H1 (cell line): ENCODE data around the gene DNAJC7. TPM values are rescaled to one million over a fixed set of nuclear protein-coding genes. Genes with fewer than 3 reads are reported as not detected.

Experiments
- CTCF ChIA-PET: fragments of 300-600 bp; sonication (Branson Sonifier 250); formaldehyde crosslinking; loops from one replicate; lab custom pipeline; 2021; ENCODE audit not compliant: partially characterized antibody; lab: Charles Lee
- POLR2A ChIA-PET: fragments of 300-600 bp; sonication (Branson Sonifier 250); formaldehyde crosslinking; loops from one replicate; lab custom pipeline; 2021; ENCODE audit warnings: inconsistent platforms; ENCODE audit not compliant: partially characterized antibody; lab: Charles Lee
- DNase-seq, 2 experiments: peaks; one replicate each; pipeline versions ENCODE4 v3.0.0 to v3.0.0-alpha.2; 2010 to 2022; ENCODE audit warnings: low spot score in 2 of 2, low read depth in 1 of 2, mixed read lengths in 1 of 2
- FAIRE-seq: peaks from 2 replicates; lab custom pipeline; 2011; peaks lifted over from hg19 to GRCh38; lab: Jason Lieb, UNC
- H2AFZ ChIP-seq: 2 replicates; pipeline ENCODE4 v1.8.1; 2012; ENCODE audit warnings: low read length, inconsistent platforms
- H2AK5ac ChIP-seq: 2 replicates; pipeline ENCODE4 v1.6.1; 2013; ENCODE audit warnings: low read depth, low read length
- H2BK120ac ChIP-seq: replicated peaks from 2 replicates; pipeline ENCODE3; 2013; ENCODE audit warnings: low read depth, low read length, inconsistent platforms
- H2BK12ac ChIP-seq: 2 replicates; pipeline ENCODE4 v1.6.1; 2013; ENCODE audit warnings: low read depth, low read length
- H2BK15ac ChIP-seq: 2 replicates; pipeline ENCODE4 v1.6.1; 2013; ENCODE audit warnings: low read length
- H2BK20ac ChIP-seq: 2 replicates; pipeline ENCODE4 v1.6.1; 2013; ENCODE audit warnings: low read length
- H2BK5ac ChIP-seq: 2 replicates; pipeline ENCODE4 v1.6.1; 2013; ENCODE audit warnings: low read depth, low read length
- H3K14ac ChIP-seq: 2 replicates; pipeline ENCODE4 v1.6.1; 2013; ENCODE audit warnings: inconsistent platforms; ENCODE audit not compliant: insufficient read length
- H3K18ac ChIP-seq: 2 replicates; pipeline ENCODE4 v1.6.1; 2013; ENCODE audit warnings: low read length; ENCODE audit errors: extremely low read depth
- H3K23ac ChIP-seq: 2 replicates; pipeline ENCODE4 v1.6.1; 2013; ENCODE audit warnings: inconsistent platforms; ENCODE audit not compliant: insufficient read length
- H3K23me2 ChIP-seq: 2 replicates; pipeline ENCODE4 v1.6.1; 2013; ENCODE audit warnings: low read depth, low read length
- H3K27ac ChIP-seq: 2 replicates; pipeline ENCODE4 v1.6.1; 2011; ENCODE audit warnings: low read depth, low read length, inconsistent platforms
- H3K27me3 ChIP-seq, 4 experiments: replicated peaks in 1 of 4; 1 replicate in 1 of 4; 2 replicates in 3 of 4; pipeline versions ENCODE4 v1.6.1 to v1.8.1; 2011 to 2013; ENCODE audit warnings: low read length in 3 of 4, mild to moderate bottlenecking in 3 of 4, inconsistent platforms in 2 of 4, mixed read lengths in 2 of 4, moderate library complexity in 1 of 4; ENCODE audit not compliant: control insufficient read depth in 3 of 4, insufficient read depth in 3 of 4; ENCODE audit errors: extremely low read depth in 1 of 4
- H3K36me3 ChIP-seq, 4 experiments: 2 replicates each; pipeline versions ENCODE4 v1.6.1 to v1.8.1; 2011 to 2013; ENCODE audit warnings: mild to moderate bottlenecking in 4 of 4, low read length in 3 of 4, moderate library complexity in 2 of 4, control low read depth in 1 of 4, inconsistent platforms in 1 of 4; ENCODE audit not compliant: insufficient read depth in 4 of 4, control insufficient read depth in 2 of 4
- H3K4ac ChIP-seq: replicated peaks from 2 replicates; pipeline ENCODE3; 2013; ENCODE audit warnings: low read length, low read depth, mixed read lengths, inconsistent platforms; ENCODE audit not compliant: insufficient read length
- H3K4me1 ChIP-seq, 4 experiments: replicated peaks in 1 of 4; 1 replicate in 1 of 4; 2 replicates in 3 of 4; pipeline versions ENCODE4 v1.6.1 to v1.8.1; 2011 to 2013; ENCODE audit warnings: low read length in 3 of 4, inconsistent platforms in 2 of 4, mixed read lengths in 1 of 4; ENCODE audit not compliant: insufficient read depth in 4 of 4, control insufficient read depth in 3 of 4
- H3K4me2 ChIP-seq, 2 experiments: 2 replicates each; pipeline versions ENCODE4 v1.6.1 to v1.8.1; 2011 to 2013; ENCODE audit warnings: low read depth in 2 of 2, low read length in 2 of 2, control low read depth in 1 of 2, inconsistent platforms in 1 of 2, mild to moderate bottlenecking in 1 of 2; ENCODE audit not compliant: insufficient read depth in 1 of 2
- H3K4me3 ChIP-seq, 4 experiments: fragments of 200-600, 300-600 bp in 1 of 4; sonication (generic), shearing (Covaris generic), sonication (Bioruptor Twin) in 1 of 4; 2 replicates each; pipeline versions ENCODE4 v1.5.1 to v1.8.1; 2011 to 2016; ENCODE audit warnings: low read length in 4 of 4, low read depth in 3 of 4, control low read depth in 2 of 4, inconsistent platforms in 2 of 4, mild to moderate bottlenecking in 2 of 4, mixed read lengths in 1 of 4, moderate library complexity in 1 of 4; ENCODE audit not compliant: insufficient read depth in 2 of 4; ENCODE audit errors: extremely low read depth in 1 of 4
- H3K56ac ChIP-seq: replicated peaks from 2 replicates; pipeline ENCODE3; 2013; ENCODE audit warnings: low read depth, mild to moderate bottlenecking, mixed read lengths, low read length, inconsistent platforms; ENCODE audit not compliant: insufficient read length
- H3K79me1 ChIP-seq: 2 replicates; pipeline ENCODE4 v1.6.1; 2013; ENCODE audit warnings: low read depth, low read length, control low read depth
- H3K79me2 ChIP-seq, 2 experiments: 2 replicates each; pipeline versions ENCODE4 v1.6.1 to v1.8.1; 2012 to 2013; ENCODE audit warnings: low read length in 2 of 2, mild to moderate bottlenecking in 2 of 2, inconsistent platforms in 1 of 2; ENCODE audit not compliant: insufficient read depth in 2 of 2, control insufficient read depth in 1 of 2
- H3K9ac ChIP-seq, 4 experiments: replicated peaks in 1 of 4; 1 replicate in 1 of 4; 2 replicates in 3 of 4; pipeline versions ENCODE4 v1.6.1 to v1.8.1; 2011 to 2013; ENCODE audit warnings: low read depth in 3 of 4, low read length in 3 of 4, control low read depth in 2 of 4, mild to moderate bottlenecking in 2 of 4, moderate library complexity in 2 of 4, inconsistent platforms in 1 of 4; ENCODE audit errors: extremely low read depth in 1 of 4
- H3K9me3 ChIP-seq, 2 experiments: 2 replicates each; pipeline versions ENCODE4 v1.6.1 to v1.8.1; 2012 to 2013; ENCODE audit warnings: mild to moderate bottlenecking in 2 of 2, moderate library complexity in 2 of 2, control low read depth in 1 of 2, inconsistent platforms in 1 of 2, low read depth in 1 of 2, low read length in 1 of 2, mixed read lengths in 1 of 2; ENCODE audit not compliant: insufficient read depth in 2 of 2
- H4K20me1 ChIP-seq, 2 experiments: replicated peaks in 1 of 2; 2 replicates each; pipeline versions ENCODE3 to v1.8.1; 2011 to 2013; ENCODE audit warnings: inconsistent platforms in 2 of 2, low read length in 2 of 2, mild to moderate bottlenecking in 1 of 2; ENCODE audit not compliant: insufficient read depth in 2 of 2, control insufficient read depth in 1 of 2
- H4K5ac ChIP-seq: 2 replicates; pipeline ENCODE4 v1.6.1; 2013; ENCODE audit warnings: low read length, low read depth, mixed read lengths, inconsistent platforms; ENCODE audit not compliant: insufficient read length
- H4K8ac ChIP-seq: 2 replicates; pipeline ENCODE4 v1.8.0; 2013; ENCODE audit warnings: mild to moderate bottlenecking, moderate library complexity, low read length, inconsistent platforms; ENCODE audit not compliant: insufficient read depth; ENCODE audit errors: extremely low read depth
- H4K91ac ChIP-seq: replicated peaks from 2 replicates; pipeline ENCODE3; 2013; ENCODE audit warnings: low read length, mixed read lengths, inconsistent platforms; ENCODE audit not compliant: insufficient read length
- ASH2L ChIP-seq: fragments of 200-600, 300-600 bp; sonication (generic); IDR thresholded peaks from one replicate; pipeline ENCODE4 v1.7.1; 2017; ENCODE audit warnings: low read length
- CBX8 ChIP-seq: fragments of 300-800, 300-1000 bp; sonication (generic); IDR thresholded peaks from 2 replicates; pipeline ENCODE4 v1.7.1; 2016; ENCODE audit warnings: low read depth, low read length, borderline replicate concordance
- GABPA ChIP-seq: IDR thresholded peaks from 2 replicates; pipeline ENCODE4 v1.6.1; 2011; ENCODE audit warnings: mild to moderate bottlenecking, low read length, moderate library complexity, borderline replicate concordance; ENCODE audit not compliant: insufficient read depth
- KDM1A ChIP-seq: fragments of 200-600, 300-600 bp; sonication (generic); IDR thresholded peaks from 2 replicates; pipeline ENCODE4 v1.7.1; 2016; ENCODE audit warnings: mild to moderate bottlenecking, low read length, borderline replicate concordance
- PHF8 ChIP-seq: fragments of 200-600 bp; sonication (generic); conservative IDR thresholded peaks from 2 replicates; pipeline ENCODE4 v1.7.1; 2012; ENCODE audit warnings: low read depth, mild to moderate bottlenecking, inconsistent platforms, low read length, moderate library complexity
- RFX5 ChIP-seq: IDR thresholded peaks from 2 replicates; pipeline ENCODE4 v1.6.1; 2011; ENCODE audit warnings: low read depth, low read length, improper control_type of control experiment, borderline replicate concordance
- SP1 ChIP-seq: IDR thresholded peaks from 2 replicates; pipeline ENCODE4 v1.6.1; 2011; ENCODE audit warnings: low read depth, low read length
- WGBS, 2 experiments: shearing (Covaris generic) in 1 of 2; methylation state at CpG; one replicate each; pipeline versions ENCODE4 v1.1.6 to v1.1.7; 2013 to 2015; ENCODE audit warnings: low lambda C conversion rate in 2 of 2, mixed read lengths in 2 of 2, inconsistent platforms in 1 of 2, low coverage in 1 of 2, missing lambda C conversion rate in 1 of 2; ENCODE audit not compliant: insufficient replicate concordance in 2 of 2, insufficient coverage in 1 of 2, insufficient read length in 1 of 2; ENCODE audit errors: extremely low coverage in 1 of 2, missing lambda C conversion rate in 1 of 2; 5-methylcytosine and 5-hydroxymethylcytosine counted together
- polyA plus RNA-seq, 7 experiments: library from polyadenylated mRNA; depleted of rRNA in 3 of 7; stranded (reverse) in 5 of 7; unstranded in 2 of 7; fragments of >200 nt in 5 of 7; fragments of 200-250 nt in 2 of 7; gene quantifications; 1 replicate in 5 of 7; 2 replicates in 1 of 7; 4 replicates in 1 of 7; pipeline versions ENCODE4 v1.2.1 to v1.2.3, GENCODE V29; 2011 to 2013; ENCODE audit warnings: missing spikeins in 2 of 7, mixed read lengths in 2 of 7
- total RNA-seq: library from RNA; stranded (reverse); fragmentation: NEBNext Ultra II Directional; extraction: Animal tissue kit (Norgen Biotek cat#: 25700); gene quantifications from 2 replicates; pipeline ENCODE4 v1.2.1, GENCODE V29; 2021
- TF ChIP-seq, protein P1 (sequence below), 3 experiments: IDR thresholded peaks; 1 replicate in 2 of 3; 2 replicates in 1 of 3; pipeline versions ENCODE4 v1.5.1 to v1.6.1; 2011; ENCODE audit warnings: low read length in 3 of 3, mild to moderate bottlenecking in 3 of 3, inconsistent platforms in 2 of 3, low read depth in 1 of 3, moderate library complexity in 1 of 3; ENCODE audit not compliant: insufficient read depth in 1 of 3; ENCODE audit errors: control extremely low read depth in 1 of 3
- TF ChIP-seq, protein P2 (sequence below): IDR thresholded peaks from 2 replicates; pipeline ENCODE4 v1.6.1; 2012; ENCODE audit warnings: inconsistent platforms

The DNAJC7 gene
- total and polyA plus RNA-seq, 2 of the 8 experiments (the other 6 are each of a cell fraction or from before 2014, with no cell fraction given), result 31.0 to 148 TPM

DNA sequence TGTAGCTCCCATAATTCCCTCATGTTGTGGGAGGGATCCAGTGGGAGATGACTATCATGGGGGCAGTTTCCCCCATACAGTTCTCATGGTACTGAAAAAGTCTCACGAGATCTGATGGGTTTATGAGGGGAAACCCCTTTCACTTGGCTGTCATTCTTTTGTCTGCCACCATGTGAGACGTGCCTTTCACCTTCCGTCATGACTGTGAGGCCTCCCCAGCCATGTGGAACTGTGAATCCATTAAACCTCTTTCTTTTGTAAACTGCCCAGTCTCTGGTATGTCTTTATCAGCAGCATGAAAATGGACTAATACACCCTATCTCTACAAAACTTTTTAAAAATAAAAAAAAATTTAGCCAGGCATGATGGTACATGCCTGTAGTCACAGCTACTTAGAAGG lies 39.4 kb upstream of the DNAJC7 start:
- H3K18ac ChIP-seq, result no peak overlapping the region
- WGBS, 2 experiments, result 91% methylated on average over 3 of the region's 3 CpGs; no CpG with 5 or more reads in 1 of the 2 experiments
- no peak overlapping the region for H2AFZ ChIP-seq
- no peak overlapping the region for H4K8ac ChIP-seq
- H2BK20ac ChIP-seq, result no peak overlapping the region
- no peak overlapping the region for H2AK5ac ChIP-seq
- no peak overlapping the region for H3K14ac ChIP-seq
- POLR2A ChIA-PET, result interaction anchor here (0.8 to 1.9 kb wide), 3 partner anchors 9 to 49 kb away, joined by 3 to 5 read pairs (median 3); no protein-coding TSS in a partner anchor
- CTCF ChIA-PET, result interaction anchor here (0.8 to 17.0 kb wide), 7 partner anchors 10 to 350 kb away, joined by 3 to 381 read pairs (median 9); partner anchors contain the start of genes DHX58, HSPB9 and KAT2A
- no peak overlapping the region for H2BK12ac ChIP-seq
- H2BK120ac ChIP-seq, result no peak overlapping the region
- H3K36me3 ChIP-seq, result no peaks in the 10 kb centered on the region
- H3K79me2 ChIP-seq, result no peaks in the 10 kb centered on the region
- H3K4me3 ChIP-seq, result no peak overlapping the region
- TF ChIP-seq ASH2L (no peak), PHF8 (no peak), KDM1A (no peak), CBX8 (no peak), GABPA (no peak), RFX5 (no peak), SP1 (no peak)
- TF ChIP-seq, protein P1, sequence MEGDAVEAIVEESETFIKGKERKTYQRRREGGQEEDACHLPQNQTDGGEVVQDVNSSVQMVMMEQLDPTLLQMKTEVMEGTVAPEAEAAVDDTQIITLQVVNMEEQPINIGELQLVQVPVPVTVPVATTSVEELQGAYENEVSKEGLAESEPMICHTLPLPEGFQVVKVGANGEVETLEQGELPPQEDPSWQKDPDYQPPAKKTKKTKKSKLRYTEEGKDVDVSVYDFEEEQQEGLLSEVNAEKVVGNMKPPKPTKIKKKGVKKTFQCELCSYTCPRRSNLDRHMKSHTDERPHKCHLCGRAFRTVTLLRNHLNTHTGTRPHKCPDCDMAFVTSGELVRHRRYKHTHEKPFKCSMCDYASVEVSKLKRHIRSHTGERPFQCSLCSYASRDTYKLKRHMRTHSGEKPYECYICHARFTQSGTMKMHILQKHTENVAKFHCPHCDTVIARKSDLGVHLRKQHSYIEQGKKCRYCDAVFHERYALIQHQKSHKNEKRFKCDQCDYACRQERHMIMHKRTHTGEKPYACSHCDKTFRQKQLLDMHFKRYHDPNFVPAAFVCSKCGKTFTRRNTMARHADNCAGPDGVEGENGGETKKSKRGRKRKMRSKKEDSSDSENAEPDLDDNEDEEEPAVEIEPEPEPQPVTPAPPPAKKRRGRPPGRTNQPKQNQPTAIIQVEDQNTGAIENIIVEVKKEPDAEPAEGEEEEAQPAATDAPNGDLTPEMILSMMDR (IDR thresholded peaks at IDR 0.05; ENCODE audit: control extremely low read depth in 1 of 3, insufficient read depth in 1 of 3, low read depth in 1 of 3, low read length in 3 of 3), result no peak
- TF ChIP-seq, protein P2, sequence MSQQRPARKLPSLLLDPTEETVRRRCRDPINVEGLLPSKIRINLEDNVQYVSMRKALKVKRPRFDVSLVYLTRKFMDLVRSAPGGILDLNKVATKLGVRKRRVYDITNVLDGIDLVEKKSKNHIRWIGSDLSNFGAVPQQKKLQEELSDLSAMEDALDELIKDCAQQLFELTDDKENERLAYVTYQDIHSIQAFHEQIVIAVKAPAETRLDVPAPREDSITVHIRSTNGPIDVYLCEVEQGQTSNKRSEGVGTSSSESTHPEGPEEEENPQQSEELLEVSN, result no peak
- TF ChIP-seq, all 59 proteins: peak for 0
- Histone ChIP-seq H4K5ac (no peak overlapping the region), H3K27me3 (peaks cover 0 to 1% (median 0%) of the 10 kb centered on the region in 4 experiments; a peak in 2 of 7 replicates), H3K9ac (no peak overlapping the region), H3K23me2 (no peaks in the 10 kb centered on the region), H4K20me1 (no peaks in the 10 kb centered on the region), H3K4ac (no peak overlapping the region), H3K9me3 (no peaks in the 10 kb centered on the region), H3K79me1 (no peaks in the 10 kb centered on the region), H2BK5ac (no peak overlapping the region), H3K23ac (no peak overlapping the region), H3K4me1 (peaks cover 0 to 26% (median 10%) of the 10 kb centered on the region in 4 experiments; a peak in 6 of 7 replicates), H3K4me2 (no peak overlapping the region), H3K56ac (no peak overlapping the region), H3K27ac (no peak overlapping the region), H4K91ac (no peak overlapping the region), H2BK15ac (no peak overlapping the region)
- DNase-seq (no peak), FAIRE-seq (no peak)
